Mucosa of descending colon (tissue), 3 donors: ENCODE results near the gene SLC27A5. TPM values are rescaled to one million over a fixed set of nuclear protein-coding genes. Genes with fewer than 3 reads are reported as not detected.

Experiments used
- ATAC-seq: fragments of 200-7000 bp; cut with Tn5 transposase; one replicate; pipeline ENCODE4 v1.9.1; 2020; ENCODE audit warnings: mild to moderate bottlenecking, moderate library complexity
- DNase-seq, 3 donors: peaks; one replicate each; pipeline ENCODE4 v3.0.0-alpha.2; 2020
- H3K36me3 ChIP-seq: fragments of 200-600 bp; one replicate; pipeline ENCODE4 v1.8.0; 2021; ENCODE audit warnings: low read depth, mild to moderate bottlenecking
- H3K4me1 ChIP-seq: fragments of 200-600 bp; one replicate; pipeline ENCODE4 v1.8.0; 2021; ENCODE audit warnings: low read depth, mild to moderate bottlenecking
- H3K4me3 ChIP-seq: fragments of 200-600 bp; one replicate; pipeline ENCODE4 v1.8.0; 2021; ENCODE audit warnings: mild to moderate bottlenecking
- H3K9me3 ChIP-seq: fragments of 200-600 bp; one replicate; pipeline ENCODE4 v1.8.0; 2021; ENCODE audit warnings: mild to moderate bottlenecking
- intact Hi-C, 2 donors: fragments of 100-400 bp; cut with DNase I in 1 of 2; cut with micrococcal nuclease in 1 of 2; formaldehyde crosslinking; loops; one replicate each; pipeline versions ENCODE4 v1.11.0 to v1.11.1; 2022; cut with DNase I, micrococcal nuclease
- total RNA-seq, 3 donors: library from RNA; stranded (reverse); fragmentation: NEBNext Ultra II Directional in 2 of 3; extraction: Animal tissue kit (Norgen Biotek cat#: 25700) in 2 of 3; gene quantifications; one replicate each; pipeline versions ENCODE4 v1.2.1 to v1.2.4, GENCODE V29; 2021 to 2023
- TF ChIP-seq, protein P1 (sequence below): fragments of 200-600 bp; IDR thresholded peaks from one replicate; pipeline ENCODE4 v1.8.0; 2022; ENCODE audit warnings: antibody characterized with exemption, mild to moderate bottlenecking
- donor health status: DM: no; HTN: no; CAD: no; lungs with moderate emphysema.
- donor health status: DM: no; HTN: no; CAD: no.
- donor health status: DM: no; HTN: yes; CAD: no.

The SLC27A5 gene
- total RNA-seq, 3 donors from 2014 or later, result 1.6 to 7.1 (median 3.9) TPM

DNA sequence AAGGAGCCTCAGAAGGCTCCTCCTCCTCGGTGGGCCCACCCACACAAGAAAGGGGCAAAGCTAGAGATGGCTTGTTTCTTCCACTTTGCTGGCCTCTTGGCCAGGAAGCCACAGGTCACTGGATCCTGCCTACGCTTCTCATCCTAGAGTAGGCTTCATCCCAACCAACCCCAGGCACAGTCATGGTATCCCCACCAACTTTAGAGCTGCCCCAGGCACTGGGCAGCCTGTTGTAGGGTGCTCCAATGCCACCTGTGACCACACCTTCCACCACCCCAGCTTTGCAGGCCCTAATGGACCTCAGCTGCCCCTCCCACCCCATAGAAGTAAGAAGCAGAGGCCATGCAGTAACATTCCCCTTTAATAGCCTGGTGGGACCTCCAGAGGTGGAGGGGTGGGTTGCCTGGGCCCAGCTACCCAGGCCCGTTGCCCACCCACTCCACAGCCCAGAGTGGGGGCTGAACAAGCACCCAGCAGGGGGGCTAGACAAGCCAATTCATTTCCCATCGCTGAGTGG, 43.6 kb upstream of the SLC27A5 start:
- H3K36me3 ChIP-seq, result peaks cover 13% of the 10 kb centered on the region
- no peaks in the 10 kb centered on the region for H3K9me3 ChIP-seq
- DNase-seq, result peak in 1 of 3 donors; percentile 56

DNA sequence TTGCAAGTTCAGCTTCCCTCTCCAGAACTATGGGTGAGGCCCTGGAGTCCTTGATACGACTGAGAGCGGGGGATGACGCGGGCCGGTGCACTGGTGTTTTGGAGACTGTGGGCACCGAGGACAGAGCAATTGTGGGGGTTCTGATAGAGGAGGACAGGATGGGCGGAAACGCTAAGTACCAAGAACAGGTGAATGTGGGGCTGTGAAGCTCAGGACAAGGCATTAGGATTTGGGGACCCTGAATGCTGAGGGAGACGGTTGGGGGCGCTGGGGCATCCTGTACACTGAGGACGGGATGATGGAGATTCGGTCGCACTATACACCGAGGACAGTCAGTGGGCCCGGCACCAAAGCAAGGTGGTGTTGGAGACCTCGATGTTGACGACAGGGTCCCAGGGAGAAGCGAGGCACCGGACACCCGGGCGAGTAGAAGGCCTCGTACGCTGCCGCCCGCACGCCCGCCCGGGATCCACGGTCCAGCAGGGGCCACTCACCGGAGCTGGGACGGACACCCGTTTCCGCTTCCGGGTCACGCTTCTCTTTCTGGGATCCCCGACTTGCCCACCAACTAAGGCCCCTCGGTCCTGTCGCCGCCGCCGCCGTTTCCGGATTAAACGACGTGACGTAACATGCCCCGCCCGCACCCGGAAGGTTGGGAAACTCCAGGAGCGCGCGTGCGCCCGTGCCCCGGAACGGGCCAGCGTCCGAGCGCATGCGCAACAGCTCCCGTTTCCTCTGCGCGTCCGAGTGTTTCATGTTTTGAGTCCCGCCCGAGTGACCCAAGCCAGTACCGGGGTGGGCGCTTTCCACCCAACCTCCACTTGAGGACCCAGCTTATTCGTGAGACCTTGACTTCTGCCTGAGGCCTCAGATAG, 42.9 kb upstream of the SLC27A5 start, which contains the start of gene CHMP2A:
CHMP2A (minus strand) TSS at position 612 of the 875 bp plus-strand sequence. CDS start 893 bp downstream, outside the sequence.
- Histone ChIP-seq H3K4me3 (peak within 1 kb of the TSS; percentile 62), H3K4me1 (peaks cover 19% of the 10 kb centered on the region), H3K9me3 (no peaks in the 10 kb centered on the region), H3K36me3 (peaks cover 20% of the 10 kb centered on the region)
- DNase-seq, result peak; percentile 99
- intact Hi-C loops, result no loop called here
- peak; percentile 64 for ATAC-seq
- TF ChIP-seq, protein P1, sequence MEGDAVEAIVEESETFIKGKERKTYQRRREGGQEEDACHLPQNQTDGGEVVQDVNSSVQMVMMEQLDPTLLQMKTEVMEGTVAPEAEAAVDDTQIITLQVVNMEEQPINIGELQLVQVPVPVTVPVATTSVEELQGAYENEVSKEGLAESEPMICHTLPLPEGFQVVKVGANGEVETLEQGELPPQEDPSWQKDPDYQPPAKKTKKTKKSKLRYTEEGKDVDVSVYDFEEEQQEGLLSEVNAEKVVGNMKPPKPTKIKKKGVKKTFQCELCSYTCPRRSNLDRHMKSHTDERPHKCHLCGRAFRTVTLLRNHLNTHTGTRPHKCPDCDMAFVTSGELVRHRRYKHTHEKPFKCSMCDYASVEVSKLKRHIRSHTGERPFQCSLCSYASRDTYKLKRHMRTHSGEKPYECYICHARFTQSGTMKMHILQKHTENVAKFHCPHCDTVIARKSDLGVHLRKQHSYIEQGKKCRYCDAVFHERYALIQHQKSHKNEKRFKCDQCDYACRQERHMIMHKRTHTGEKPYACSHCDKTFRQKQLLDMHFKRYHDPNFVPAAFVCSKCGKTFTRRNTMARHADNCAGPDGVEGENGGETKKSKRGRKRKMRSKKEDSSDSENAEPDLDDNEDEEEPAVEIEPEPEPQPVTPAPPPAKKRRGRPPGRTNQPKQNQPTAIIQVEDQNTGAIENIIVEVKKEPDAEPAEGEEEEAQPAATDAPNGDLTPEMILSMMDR, result no peak

More for the DNA sequence above, 43.6 kb upstream of the SLC27A5 start:
- ATAC-seq, result no peak
- TF ChIP-seq, protein P1, result no peak
- intact Hi-C loops, result no loop called here
- peaks cover 25% of the 10 kb centered on the region for H3K4me1 ChIP-seq
- H3K4me3 ChIP-seq, result peak overlapping the region; percentile 62

DNA sequence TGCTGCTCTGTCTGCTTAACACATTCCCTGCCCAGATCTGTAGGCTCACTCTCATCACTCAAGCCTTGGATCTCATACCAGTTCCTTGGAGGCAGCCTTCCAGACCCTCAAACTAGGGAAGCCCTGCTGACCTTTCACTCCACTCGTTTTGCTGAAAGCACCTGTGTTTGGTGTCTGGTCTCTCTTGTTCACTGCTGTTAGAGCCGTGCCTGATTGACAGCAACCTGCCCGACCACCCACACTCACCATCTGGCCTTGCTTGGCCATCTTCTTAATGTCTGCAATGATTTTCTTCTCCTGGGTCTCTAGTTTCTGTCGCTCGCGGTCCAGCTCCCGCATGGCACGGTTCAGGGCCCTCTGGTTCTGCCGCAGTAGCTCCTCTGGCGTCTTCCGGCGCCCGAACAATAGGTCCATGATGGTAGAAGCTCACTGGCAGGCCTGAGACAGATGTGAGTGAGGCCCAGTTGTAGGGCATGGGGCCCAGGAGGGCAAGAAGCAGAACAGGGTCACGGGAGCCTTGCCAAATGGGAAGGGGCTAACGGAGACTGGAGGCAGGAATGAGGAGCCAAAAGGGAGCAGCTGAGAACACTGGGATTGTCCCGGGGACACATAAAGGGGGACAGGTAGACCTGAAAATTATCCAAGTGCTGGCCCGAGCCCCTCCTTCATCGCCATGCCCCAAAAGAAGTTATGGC, 42.2 kb upstream of the SLC27A5 start:
- peak overlapping the region; percentile 62 for H3K4me3 ChIP-seq
- H3K9me3 ChIP-seq, result no peaks in the 10 kb centered on the region
- intact Hi-C loops, result no loop called here
- ATAC-seq, result no peak
- TF ChIP-seq, protein P1, result no peak
- peaks cover 18% of the 10 kb centered on the region for H3K4me1 ChIP-seq
- peak in 2 of 3 donors; percentile 41 to 64 for DNase-seq
- peaks cover 28% of the 10 kb centered on the region for H3K36me3 ChIP-seq

DNA sequence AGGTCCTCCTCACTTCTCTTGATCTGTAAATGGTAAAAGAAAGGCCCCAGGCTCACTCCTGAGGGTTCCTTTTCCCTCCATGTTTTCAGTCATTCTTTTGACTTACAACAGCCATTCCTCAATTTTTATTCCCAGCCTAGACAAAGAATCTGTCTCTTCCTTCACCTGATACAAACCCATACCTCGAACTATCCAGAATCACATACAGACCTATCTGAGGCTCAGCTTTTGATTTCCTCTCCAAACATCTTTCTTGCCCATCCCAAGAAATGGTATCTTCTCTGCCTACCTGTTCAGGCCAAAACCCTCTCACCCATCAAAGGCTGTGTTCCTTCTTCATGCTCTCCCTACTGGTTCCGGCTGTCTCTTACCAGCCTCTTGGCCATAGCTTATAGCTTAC, 40.9 kb upstream of the SLC27A5 start:
- H3K4me3 ChIP-seq, result no peak overlapping the region
- intact Hi-C loops, result no loop called here

More for the DNA sequence above, 40.9 kb upstream of the SLC27A5 start:
- TF ChIP-seq, protein P1, result no peak
- Histone ChIP-seq H3K4me1 (peaks cover 18% of the 10 kb centered on the region), H3K36me3 (peaks cover 35% of the 10 kb centered on the region), H3K9me3 (no peaks in the 10 kb centered on the region)
- DNase-seq (no peak), ATAC-seq (no peak)
